Activated CD4-positive, alpha-beta T cell treated with anti-CD3 and anti-CD28 coated beads, Interleukin-2, amount 50 U/mL, for 24 hours (primary cell): ENCODE measurements around the gene SLC6A6.
"Not testable (repeated sequence)": the region's sequence is repeated elsewhere in the genome, so short reads cannot be mapped to it uniquely, and the experiment has no call there.

Experiments used
- DNase-seq, 2 donors: peaks; one replicate each; pipeline ENCODE4 v3.0.0-alpha.2; 2020; ENCODE audit warnings: low read depth in 1 of 2, low spot score in 1 of 2

The SLC6A6 gene

DNA sequence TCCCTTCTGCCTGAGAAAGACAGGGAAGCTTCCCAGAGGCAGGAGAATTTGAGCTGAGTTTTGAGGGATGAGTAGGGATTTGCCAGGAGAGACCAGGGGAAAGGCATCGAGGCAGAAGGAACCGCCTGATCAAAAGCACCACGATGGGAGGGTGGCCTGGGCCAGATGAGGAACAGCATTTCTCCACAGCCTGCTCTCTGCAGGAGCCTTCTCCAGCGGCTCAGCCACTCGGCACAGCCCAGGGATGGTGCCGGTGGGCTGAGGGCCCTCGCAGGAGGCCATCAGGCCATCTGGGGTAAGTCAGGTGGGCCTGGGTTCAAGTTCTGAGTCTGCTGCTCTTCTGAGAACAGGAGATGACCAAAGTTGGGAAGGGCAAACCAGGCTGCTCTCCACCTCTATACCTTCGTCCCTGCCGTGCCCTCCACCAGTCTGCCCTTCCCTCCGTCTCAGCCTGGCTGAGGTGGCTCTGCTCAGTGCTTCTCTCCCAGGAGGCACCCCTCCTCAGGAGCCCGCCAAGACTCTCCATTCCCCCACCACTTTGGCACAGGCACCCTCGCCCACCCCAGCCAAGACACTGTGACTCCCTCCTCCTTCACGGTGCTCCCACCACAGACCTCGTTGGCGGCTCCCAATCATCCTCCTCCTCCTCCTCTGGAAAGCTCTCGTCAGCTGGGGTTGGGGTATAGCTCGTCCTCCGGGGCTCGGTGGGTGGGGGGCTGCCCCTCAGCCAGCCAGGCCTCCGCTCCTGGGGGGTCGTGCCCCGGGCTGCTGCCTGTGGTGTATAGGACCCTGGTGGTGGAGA, 102.8 kb downstream of the SLC6A6 start:
- no peak for DNase-seq

GRCh38 chr3:14505803-14506500, 103.5 kb downstream of the SLC6A6 start:
- DNase-seq: no peak

DNA sequence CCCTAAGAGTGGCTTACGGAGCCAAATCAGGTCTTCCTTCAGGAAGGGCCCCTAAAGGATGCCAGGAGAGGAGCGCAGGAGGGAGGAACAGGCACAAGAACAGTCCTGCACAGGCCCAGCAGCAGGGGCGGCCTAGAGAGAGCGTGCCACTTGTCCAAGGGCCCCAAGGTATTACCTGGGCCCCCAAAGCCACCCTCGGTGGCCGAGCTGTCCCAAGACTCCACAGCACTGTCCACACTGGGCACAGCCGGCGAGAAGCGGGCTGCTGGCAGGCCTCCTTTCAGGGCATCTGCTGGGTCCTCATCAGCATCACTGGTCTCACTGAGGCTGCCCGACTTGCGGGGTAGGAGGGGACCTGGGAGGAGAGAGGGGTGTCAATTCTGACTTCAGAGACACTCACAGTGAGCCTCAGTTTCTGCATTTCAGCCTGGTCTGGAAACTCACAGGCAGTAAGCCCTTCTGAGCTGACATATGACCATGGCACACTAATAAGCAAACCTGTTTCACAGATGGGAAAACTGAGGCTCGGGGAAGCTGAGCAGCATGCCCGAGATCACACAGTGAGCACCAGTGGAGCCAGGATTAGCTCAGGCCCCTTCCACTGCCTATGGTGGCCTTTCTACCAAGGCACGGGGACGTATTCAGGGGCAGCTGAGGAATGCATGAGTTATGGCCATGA, 104.4 kb downstream of the SLC6A6 start:
- DNase-seq: no peak

DNA sequence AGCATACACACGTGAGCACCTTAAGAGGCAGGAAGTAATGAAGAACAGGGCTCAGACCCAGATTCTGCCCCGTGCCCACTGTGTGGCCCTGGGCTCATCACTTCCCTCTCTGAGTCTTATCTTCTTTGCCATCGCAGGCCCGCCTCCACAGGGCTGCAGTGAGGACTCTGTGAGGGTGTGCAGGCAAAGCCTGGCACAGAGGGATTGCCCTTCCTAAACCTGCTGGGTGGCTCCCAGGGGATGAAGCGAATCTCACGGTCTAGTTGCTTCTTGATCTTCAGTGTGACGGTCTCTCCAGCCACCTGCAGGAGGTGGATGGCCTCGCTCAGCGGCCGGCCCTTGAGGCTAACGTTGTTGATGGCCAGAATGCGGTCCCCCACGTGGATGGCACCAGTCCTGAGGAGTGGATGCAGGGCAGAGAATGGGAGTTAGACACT, 104.9 kb downstream of the SLC6A6 start:
- no peak for DNase-seq

DNA sequence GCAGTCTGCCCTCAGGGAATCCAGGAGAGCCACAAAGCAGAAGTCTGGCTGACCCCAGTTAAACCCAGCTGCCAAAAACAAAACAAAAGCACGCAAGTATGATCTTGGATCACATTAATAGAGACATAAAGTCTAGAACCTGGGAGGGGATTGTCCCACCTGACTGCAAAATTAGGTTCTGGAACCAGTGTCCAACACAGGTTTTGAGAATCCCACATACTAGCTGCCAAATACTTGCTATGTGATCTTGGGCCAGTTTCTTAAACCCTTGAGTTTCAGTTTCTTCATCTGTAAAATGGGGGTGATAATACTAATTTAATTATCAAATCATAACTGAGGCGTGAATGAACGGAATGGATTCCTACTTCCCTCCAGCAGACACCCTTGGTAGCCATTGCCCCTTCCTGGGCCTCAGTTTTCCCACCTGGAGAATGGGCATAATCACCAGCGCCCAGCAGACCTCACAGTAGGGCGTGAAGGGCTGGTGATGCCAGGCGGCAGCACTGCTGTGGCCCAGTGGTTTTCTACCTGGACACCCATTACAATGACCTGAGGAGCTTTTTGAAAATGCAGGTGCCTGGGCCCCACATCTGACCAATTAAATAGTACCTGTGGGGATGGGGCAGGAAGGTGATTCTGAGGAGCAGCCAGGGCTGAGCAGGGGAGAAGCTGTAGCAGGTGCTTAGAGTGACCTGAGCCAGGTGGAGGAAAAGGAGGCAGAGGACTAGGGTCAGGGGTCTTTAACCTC, 105.5 kb downstream of the SLC6A6 start:
- DNase-seq: no peak

GRCh38 chr3:14508505-14508819, 106.1 kb downstream of the SLC6A6 start:
- DNase-seq: no peak

- DNase-seq: peak; percentile 64 to 67
These were observed 106.8 kb downstream of the SLC6A6 start for GRCh38 chr3:14508966-14509795.

DNA sequence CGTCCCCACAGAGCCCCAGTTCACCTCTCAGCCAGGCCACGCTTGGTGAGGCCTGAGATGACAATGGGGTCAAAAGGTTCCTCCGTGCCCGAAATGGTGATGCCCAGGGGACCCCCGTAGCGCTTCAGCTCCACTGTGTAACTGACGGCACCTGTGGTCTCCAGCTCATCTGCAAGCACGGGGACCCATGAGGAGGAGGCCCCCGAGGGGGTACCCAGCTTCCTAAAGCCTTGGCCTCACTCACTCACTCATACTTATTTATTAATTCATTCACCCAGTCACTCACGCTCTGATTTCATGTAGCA, 107.3 kb downstream of the SLC6A6 start:
- DNase-seq: no peak

DNA sequence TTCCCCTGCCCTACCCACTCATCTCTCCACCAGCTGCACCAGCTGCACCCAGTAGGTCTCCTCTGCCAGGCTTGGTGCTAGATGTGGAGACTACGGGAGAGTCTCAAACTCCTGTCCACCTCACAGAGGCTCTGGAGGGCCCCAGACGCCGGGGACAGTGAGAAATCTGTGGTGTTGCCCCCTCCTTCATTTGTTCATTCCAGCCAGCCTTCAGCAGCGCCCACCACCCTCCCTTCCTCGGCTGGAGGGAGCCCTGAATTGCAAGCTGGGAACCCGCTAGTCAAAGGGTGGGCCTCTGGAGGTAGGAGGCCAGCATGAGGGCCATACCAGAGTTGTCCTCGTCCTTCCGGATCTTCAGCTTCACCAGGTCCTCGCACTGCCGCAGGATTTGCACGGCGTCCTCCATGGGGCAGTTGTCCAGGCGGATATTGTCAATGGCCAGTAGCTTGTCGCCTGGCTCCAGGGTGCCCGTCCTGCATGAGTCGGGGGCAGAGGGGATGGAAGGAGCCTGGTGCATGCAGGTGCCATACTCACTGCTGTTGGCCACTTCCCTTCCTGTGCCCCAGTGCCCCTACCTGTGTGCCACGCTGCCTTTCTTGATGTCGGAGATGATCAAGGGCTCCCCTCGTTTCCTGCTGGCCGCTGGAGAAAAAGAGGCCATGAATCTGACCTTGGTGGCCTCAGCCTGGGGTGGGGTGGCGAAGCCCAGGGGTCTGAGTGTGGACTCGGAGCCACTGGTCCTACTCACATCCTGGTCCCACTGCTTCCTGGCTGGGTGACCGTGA, 108.6 kb downstream of the SLC6A6 start:
- DNase-seq: no peak

- no peak for DNase-seq
These were observed 109.3 kb downstream of the SLC6A6 start for GRCh38 chr3:14511623-14512280.

DNA sequence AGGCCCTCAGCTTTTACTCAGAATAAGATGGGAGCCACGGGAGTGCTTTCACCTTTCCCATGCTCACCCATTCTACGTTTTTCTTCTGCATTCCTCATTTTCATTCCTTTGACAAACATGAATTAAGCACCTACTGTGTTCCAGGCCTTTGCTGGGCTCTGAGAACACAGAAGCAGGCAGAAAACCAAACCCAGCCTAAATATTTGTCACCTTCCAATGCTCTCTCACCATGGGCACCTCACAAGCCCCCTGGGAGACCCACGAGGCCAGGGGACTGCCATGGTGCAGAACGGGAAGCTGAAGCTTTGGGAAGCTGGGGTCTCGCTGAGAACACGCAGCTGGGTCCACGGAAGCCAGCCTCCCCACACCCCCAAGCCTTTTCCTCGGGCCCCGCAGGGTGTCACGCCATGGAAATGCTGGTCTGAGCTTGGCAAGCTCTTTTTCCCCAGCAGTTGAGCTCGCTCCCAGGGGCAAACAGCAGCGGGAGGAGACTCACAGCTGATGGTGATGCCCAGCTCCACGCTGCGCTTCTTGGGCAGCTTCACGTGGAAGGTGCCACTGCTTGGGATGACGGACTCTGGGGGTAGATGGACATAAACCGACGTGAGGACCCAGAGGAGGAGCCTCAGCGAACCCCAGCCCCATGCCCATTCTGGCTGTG, 110.0 kb downstream of the SLC6A6 start:
- no peak for DNase-seq

- DNase-seq: no peak
These were observed 110.5 kb downstream of the SLC6A6 start for GRCh38 chr3:14512942-14513327.

- DNase-seq: no peak
These were observed 111.3 kb downstream of the SLC6A6 start for GRCh38 chr3:14513566-14514322.

GRCh38 chr3:14514323-14514720, 111.9 kb downstream of the SLC6A6 start:
- no peak for DNase-seq

DNA sequence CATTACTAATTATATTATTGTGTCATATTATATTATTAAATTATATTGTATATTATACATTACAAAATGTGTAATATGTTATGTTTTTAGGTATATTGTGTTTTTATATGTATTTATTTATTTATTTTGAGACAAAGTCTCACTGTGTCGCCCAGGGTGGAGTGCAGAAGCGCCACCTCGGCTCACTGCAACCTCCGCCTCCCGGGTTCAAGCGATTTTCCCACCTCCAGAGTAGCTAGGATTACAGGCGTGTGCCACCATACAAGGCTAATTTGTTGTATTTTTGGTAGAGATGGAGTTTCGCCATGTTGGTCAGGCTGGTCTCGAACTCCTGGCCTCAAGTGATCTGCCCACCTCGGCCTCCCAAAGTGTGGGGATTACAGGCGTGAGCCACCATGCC, 113.1 kb downstream of the SLC6A6 start:
- DNase-seq: not testable (repeated sequence)

DNA sequence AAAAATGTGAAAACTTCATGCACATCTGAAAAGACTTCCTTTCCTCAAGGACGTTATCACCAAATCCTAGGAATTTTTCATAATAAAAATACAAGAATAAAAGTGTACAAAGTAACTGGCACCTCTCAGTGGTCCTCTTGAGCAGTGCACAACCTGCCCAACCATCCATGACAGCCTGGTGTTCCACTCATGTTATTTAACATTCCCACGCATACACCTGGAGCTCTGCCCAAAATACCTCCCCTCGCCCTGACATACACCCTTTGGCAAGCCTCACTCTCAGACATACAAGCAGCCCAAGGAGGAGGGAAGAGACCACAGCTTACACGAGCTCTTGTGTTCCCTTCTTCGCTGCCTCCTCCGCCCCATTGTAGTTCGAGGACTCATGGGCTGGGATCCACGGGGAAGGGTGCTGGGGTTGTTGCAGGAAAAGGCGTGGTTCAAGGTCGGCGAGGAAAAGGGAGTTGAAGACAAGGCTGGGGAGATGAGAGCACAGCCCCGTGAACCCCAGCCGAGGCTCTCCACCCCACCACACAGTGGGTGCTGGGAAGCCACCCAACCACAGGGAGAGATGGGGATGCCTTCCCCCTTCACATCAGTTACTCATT, 114.4 kb downstream of the SLC6A6 start:
- DNase-seq: no peak

- DNase-seq: no peak
These were observed 115.4 kb downstream of the SLC6A6 start for GRCh38 chr3:14517601-14518431.
